WTC11 (cell line): ENCODE results near the gene WEE1. TPM values are rescaled to one million over a fixed set of nuclear protein-coding genes. Genes with fewer than 3 reads are reported as not detected.

Source experiments
- ATAC-seq: fragments of 200-7000 bp; cut with Tn5 transposase; 2 replicates; pipeline ENCODE4 v1.10.0; 2021; ENCODE audit warnings: mild to moderate bottlenecking, moderate library complexity
- CTCF ChIA-PET: fragments of 300-600 bp; sonication (Branson Sonifier 250); formaldehyde crosslinking; loops from one replicate; lab custom pipeline; 2021; ENCODE audit warnings: antibody characterized with exemption; lab: Charles Lee
- POLR2A ChIA-PET: fragments of 350-600 bp; sonication (Branson Sonifier 250); formaldehyde crosslinking; loops from one replicate; lab custom pipeline; 2021; ENCODE audit warnings: antibody characterized with exemption; lab: Charles Lee
- DNase-seq: peaks from one replicate; pipeline ENCODE4 v3.0.0; 2021; ENCODE audit warnings: low spot score
- H3K27ac Mint-ChIP-seq: 2 replicates; pipeline ENCODE4 v1.8.0; 2021; ENCODE audit warnings: mixed read lengths
- H3K27me3 Mint-ChIP-seq: 2 replicates; pipeline ENCODE4 v1.8.0; 2021; ENCODE audit warnings: low read depth, mild to moderate bottlenecking, moderate library complexity, mixed read lengths
- H3K36me3 Mint-ChIP-seq: 2 replicates; pipeline ENCODE4 v1.8.0; 2021; ENCODE audit warnings: mixed read lengths
- H3K4me1 Mint-ChIP-seq: 2 replicates; pipeline ENCODE4 v1.8.0; 2022; ENCODE audit warnings: mixed read lengths
- H3K4me3 Mint-ChIP-seq: 2 replicates; pipeline ENCODE4 v1.8.0; 2021; ENCODE audit warnings: mild to moderate bottlenecking, moderate library complexity, mixed read lengths
- H3K9me3 Mint-ChIP-seq: 2 replicates; pipeline ENCODE4 v1.8.0; 2021; ENCODE audit warnings: mixed read lengths
- ATF2 ChIP-seq: sonication (generic); formaldehyde crosslinking; IDR thresholded peaks from 2 replicates; pipeline ENCODE4 v1.8.1; 2022; ENCODE audit warnings: low read depth, missing genetic modification reagents, borderline replicate concordance
- CBFB ChIP-seq: sonication (generic); formaldehyde crosslinking; IDR thresholded peaks from 2 replicates; pipeline ENCODE4 v1.8.1; 2022; ENCODE audit warnings: mild to moderate bottlenecking, low read depth, missing genetic modification reagents
- CREM ChIP-seq: sonication (generic); formaldehyde crosslinking; IDR thresholded peaks from 2 replicates; pipeline ENCODE4 v1.8.1; 2022; ENCODE audit warnings: mild to moderate bottlenecking, missing genetic modification reagents, moderate library complexity
- E2F4 ChIP-seq: sonication (generic); formaldehyde crosslinking; IDR thresholded peaks from 2 replicates; pipeline ENCODE4 v1.8.1; 2022; ENCODE audit warnings: low read depth, mild to moderate bottlenecking, moderate library complexity, missing genetic modification reagents, borderline replicate concordance
- E2F5 ChIP-seq: sonication (generic); formaldehyde crosslinking; IDR thresholded peaks from 2 replicates; pipeline ENCODE4 v1.8.1; 2022; ENCODE audit warnings: mild to moderate bottlenecking, moderate library complexity, missing genetic modification reagents
- ETV6 ChIP-seq: sonication (generic); formaldehyde crosslinking; IDR thresholded peaks from 2 replicates; pipeline ENCODE4 v1.8.1; 2022; ENCODE audit warnings: mild to moderate bottlenecking, missing genetic modification reagents
- FOXK1 ChIP-seq: sonication (generic); formaldehyde crosslinking; IDR thresholded peaks from 2 replicates; pipeline ENCODE4 v1.8.0; 2022; ENCODE audit warnings: mild to moderate bottlenecking, moderate library complexity, missing genetic modification reagents
- GTF2I ChIP-seq: fragments of 250-450 bp; sonication (Bioruptor Pico); conservative IDR thresholded peaks from 2 replicates; pipeline ENCODE4 v1.4.0; 2021; ENCODE audit warnings: mild to moderate bottlenecking
- HMGA2 ChIP-seq: fragments of 250-450 bp; sonication (Bioruptor Pico); IDR thresholded peaks from 2 replicates; pipeline ENCODE4 v1.4.0; 2021; ENCODE audit warnings: mild to moderate bottlenecking, moderate library complexity
- IRF1 ChIP-seq: sonication (generic); formaldehyde crosslinking; IDR thresholded peaks from 2 replicates; pipeline ENCODE4 v1.8.0; 2023; ENCODE audit warnings: missing genetic modification reagents
- MLX ChIP-seq: sonication (generic); formaldehyde crosslinking; IDR thresholded peaks from 2 replicates; pipeline ENCODE4 v1.8.1; 2023; ENCODE audit warnings: mild to moderate bottlenecking, missing genetic modification reagents, moderate library complexity
- NFATC4 ChIP-seq: fragments of 250-450 bp; sonication (Bioruptor Pico); IDR thresholded peaks from 2 replicates; pipeline ENCODE4 v1.9.0; 2021; ENCODE audit warnings: mild to moderate bottlenecking
- NFE2L1 ChIP-seq: sonication (generic); formaldehyde crosslinking; IDR thresholded peaks from 2 replicates; pipeline ENCODE4 v1.8.1; 2023; ENCODE audit warnings: missing genetic modification reagents
- NR1H2 ChIP-seq: sonication (generic); formaldehyde crosslinking; IDR thresholded peaks from 2 replicates; pipeline ENCODE4 v1.9.0; 2021; ENCODE audit warnings: mild to moderate bottlenecking, moderate library complexity, missing genetic modification reagents
- NR3C1 ChIP-seq: sonication (generic); formaldehyde crosslinking; conservative IDR thresholded peaks from 2 replicates; pipeline ENCODE4 v1.8.1; 2023; ENCODE audit warnings: low read depth, mild to moderate bottlenecking, missing genetic modification reagents
- OVOL2 ChIP-seq: fragments of 250-450 bp; sonication (Bioruptor Pico); IDR thresholded peaks from 2 replicates; pipeline ENCODE4 v1.9.0; 2021; ENCODE audit warnings: mild to moderate bottlenecking, borderline replicate concordance
- PREB ChIP-seq: sonication (generic); formaldehyde crosslinking; IDR thresholded peaks from 2 replicates; pipeline ENCODE4 v1.8.1; 2022; ENCODE audit warnings: mild to moderate bottlenecking, missing genetic modification reagents, moderate library complexity, borderline replicate concordance
- RORB ChIP-seq: fragments of 250-450 bp; sonication (Bioruptor Pico); IDR thresholded peaks from 2 replicates; pipeline ENCODE4 v1.9.0; 2021; ENCODE audit warnings: mild to moderate bottlenecking
- SMAD4 ChIP-seq: sonication (generic); formaldehyde crosslinking; IDR thresholded peaks from 2 replicates; pipeline ENCODE4 v1.8.0; 2022; ENCODE audit warnings: mild to moderate bottlenecking, missing genetic modification reagents
- STAT6 ChIP-seq: sonication (generic); formaldehyde crosslinking; conservative IDR thresholded peaks from 2 replicates; pipeline ENCODE4 v1.8.1; 2023; ENCODE audit warnings: mild to moderate bottlenecking, low read depth, missing genetic modification reagents, moderate library complexity
- TP53 ChIP-seq: sonication (generic); formaldehyde crosslinking; IDR thresholded peaks from 2 replicates; pipeline ENCODE4 v1.8.1; 2023; ENCODE audit warnings: mild to moderate bottlenecking, missing genetic modification reagents
- ZNF425 ChIP-seq: fragments of 250-450 bp; sonication (Bioruptor Pico); conservative IDR thresholded peaks from 2 replicates; pipeline ENCODE4 v1.9.0; 2021; ENCODE audit warnings: mild to moderate bottlenecking
- ZNF671 ChIP-seq: fragments of 250-450 bp; sonication (Bioruptor Pico); IDR thresholded peaks from 2 replicates; pipeline ENCODE4 v1.8.0; 2021; ENCODE audit warnings: mild to moderate bottlenecking
- total RNA-seq: library from RNA; stranded (reverse); gene quantifications from 3 replicates; pipeline ENCODE4 v1.2.3, GENCODE V29; 2021

WEE1 gene
- total RNA-seq, 1 experiment from 2014 or later: 109 TPM

- TF ChIP-seq IRF1 (CRISPR knock-in tag) (no peak), NFATC4 (CRISPR knock-in tag) (no peak), FOXK1 (no peak), CBFB (CRISPR knock-in tag) (no peak), GTF2I (CRISPR knock-in tag) (no peak), MLX (no peak), ZNF425 (CRISPR knock-in tag) (no peak), ATF2 (CRISPR knock-in tag) (no peak), PREB (no peak)
These were observed 3.4 kb downstream of the WEE1 start (continued) for GRCh38 chr11:9576701-9577381.

- DNase-seq (no peak), ATAC-seq (no peak)
- H3K27ac Mint-ChIP-seq: peak overlapping the region; percentile 66
- peaks cover 77% of the 10 kb centered on the region for H3K36me3 Mint-ChIP-seq
- H3K9me3 Mint-ChIP-seq: no peaks in the 10 kb centered on the region
- ChIA-PET CTCF (interaction anchor here (1.0 to 2.9 kb wide), 2 partner anchors 35 to 43 kb away, joined by 3 to 28 read pairs; no protein-coding TSS in a partner anchor), POLR2A (no interaction called here)
- H3K4me3 Mint-ChIP-seq: peak overlapping the region; percentile 95
- peaks cover 37% of the 10 kb centered on the region for H3K4me1 Mint-ChIP-seq
- H3K27me3 Mint-ChIP-seq: no peaks in the 10 kb centered on the region
- no peak for TF ChIP-seq E2F5 (CRISPR knock-in tag)
- TF ChIP-seq PREB: no peak
- TF ChIP-seq SMAD4 (CRISPR knock-in tag): no peak
- no peak for TF ChIP-seq NFE2L1 (CRISPR knock-in tag)
- TF ChIP-seq OVOL2: no peak
- TF ChIP-seq ZNF671 (CRISPR knock-in tag): no peak
- TF ChIP-seq STAT6 (CRISPR knock-in tag): no peak
- no peak for TF ChIP-seq CBFB (CRISPR knock-in tag)
- TF ChIP-seq NR1H2: no peak
- no peak for TF ChIP-seq RORB (CRISPR knock-in tag)
- TF ChIP-seq HMGA2 (CRISPR knock-in tag): no peak
- TF ChIP-seq ETV6 (CRISPR knock-in tag): no peak
- no peak for TF ChIP-seq CREM (CRISPR knock-in tag)
- TF ChIP-seq TP53 (CRISPR knock-in tag): no peak
- no peak for TF ChIP-seq NFATC4 (CRISPR knock-in tag)
- TF ChIP-seq FOXK1: no peak
- TF ChIP-seq NR3C1: no peak
- no peak for TF ChIP-seq E2F4 (CRISPR knock-in tag)
These were observed 4.1 kb downstream of the WEE1 start for GRCh38 chr11:9577556-9577955.
